NCI-H446 treated with DMSO at 0.1 percent for 48 hours (cell line): ENCODE data around the gene SORCS2.
"Not testable (repeated sequence)": the region's sequence is repeated elsewhere in the genome, so short reads cannot be mapped to it uniquely, and the experiment has no call there.

ENCODE experiments used
- DNase-seq: peaks from one replicate; lab custom pipeline; 2025; lab: John Stamatoyannopoulos, UW

Gene SORCS2

GRCh38 chr4:7587433-7588405, 395.4 kb downstream of the SORCS2 start:
- DNase-seq = no peak

- DNase-seq = no peak
Measured at GRCh38 chr4:7590189-7590588, 397.9 kb downstream of the SORCS2 start.

DNA sequence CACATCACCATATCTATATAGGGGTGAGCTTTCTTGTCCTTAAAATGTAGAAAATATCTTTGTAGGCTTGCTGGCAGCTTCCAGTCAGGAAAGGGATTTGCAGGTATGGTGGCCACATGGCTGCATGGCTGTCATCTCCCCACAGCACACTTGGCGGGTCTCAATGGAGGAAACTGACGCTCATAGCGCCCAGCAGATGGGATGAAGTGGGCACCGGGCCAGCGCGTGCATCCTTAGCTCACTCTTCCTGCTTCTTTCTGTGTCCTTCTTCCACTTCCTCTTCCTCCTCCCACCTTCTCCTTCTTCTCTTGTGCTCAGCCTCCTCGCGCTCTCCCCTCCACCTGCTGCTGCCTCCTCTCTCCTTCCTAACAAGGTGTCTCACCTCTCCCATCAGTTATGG, 398.6 kb downstream of the SORCS2 start:
- DNase-seq = no peak

- DNase-seq = no peak
Measured at GRCh38 chr4:7591409-7592053, 399.2 kb downstream of the SORCS2 start.

DNA sequence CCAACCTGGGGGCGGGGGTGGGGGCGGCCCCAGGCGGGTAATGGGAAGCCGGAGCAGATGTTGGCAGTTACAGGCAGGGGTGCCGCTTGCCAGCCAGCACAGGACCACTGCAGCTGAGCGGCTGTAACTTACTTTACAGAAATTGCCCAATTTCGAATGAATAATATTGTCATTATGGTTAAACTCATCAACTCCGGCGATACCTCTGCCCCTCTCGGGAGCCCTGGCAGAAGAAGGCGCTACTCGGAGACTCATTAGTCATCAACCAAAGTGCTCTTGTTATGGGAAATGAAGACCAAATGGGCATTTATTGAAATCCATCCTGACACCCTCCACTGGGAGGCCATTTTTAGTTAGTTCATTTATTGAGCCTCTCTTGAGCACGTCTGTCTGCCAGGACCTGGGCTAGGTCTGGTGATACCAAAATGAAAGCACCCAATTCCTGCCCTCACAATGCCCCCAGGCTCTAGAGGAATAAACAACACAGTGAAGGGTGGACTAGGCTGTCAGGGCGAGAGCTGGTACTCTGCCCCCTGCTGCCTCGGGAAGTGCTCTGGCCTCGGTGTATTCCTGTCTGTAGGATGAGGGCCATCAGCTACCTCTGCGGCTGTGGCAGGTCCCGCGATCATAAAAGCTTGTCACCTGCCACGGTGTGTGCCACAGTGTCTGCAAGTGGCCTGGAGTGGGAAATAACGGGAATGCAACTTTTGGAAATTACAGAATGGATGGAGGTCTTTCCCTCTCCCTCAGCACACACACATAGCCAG, 401.5 kb downstream of the SORCS2 start:
- no peak for DNase-seq

GRCh38 chr4:7595934-7596461, 403.7 kb downstream of the SORCS2 start:
- no peak for DNase-seq

DNA sequence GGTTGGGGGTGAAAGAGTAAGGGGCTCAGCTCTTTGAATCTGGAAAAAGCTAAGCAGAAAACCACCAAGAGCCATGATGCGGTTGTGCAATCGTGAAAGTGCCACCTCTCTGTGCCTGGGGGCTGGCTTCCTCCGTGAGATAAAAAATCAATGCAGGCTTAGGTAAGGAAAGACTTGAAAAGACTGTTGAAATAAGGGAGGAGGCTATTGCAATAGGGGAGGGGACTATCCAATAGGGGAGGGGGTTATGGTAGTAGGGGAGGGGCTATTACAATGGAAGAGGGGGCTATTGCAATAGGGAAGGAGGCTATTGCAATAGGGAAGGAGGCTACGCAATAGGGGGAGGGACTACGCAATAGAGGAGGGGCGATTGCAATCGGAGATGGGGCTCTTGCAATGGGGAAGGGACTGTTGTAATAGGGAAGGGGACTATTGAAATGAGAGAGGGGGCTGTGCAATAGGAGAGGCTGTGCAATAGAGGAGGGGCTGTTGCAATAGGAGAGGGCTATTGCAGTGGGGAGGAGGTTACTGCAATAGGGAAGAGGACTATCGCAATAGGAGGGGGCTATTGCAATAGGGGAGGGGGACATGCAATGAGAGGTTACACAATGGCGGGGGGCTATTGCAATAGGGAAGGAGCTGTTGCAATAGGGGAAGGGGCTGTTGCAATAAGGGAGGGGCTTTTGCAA, 404.7 kb downstream of the SORCS2 start:
- DNase-seq = no peak

- DNase-seq = no peak
Measured at GRCh38 chr4:7598939-7599790, 406.8 kb downstream of the SORCS2 start.

- no peak for DNase-seq
Measured at GRCh38 chr4:7600247-7600646, 407.9 kb downstream of the SORCS2 start.

DNA sequence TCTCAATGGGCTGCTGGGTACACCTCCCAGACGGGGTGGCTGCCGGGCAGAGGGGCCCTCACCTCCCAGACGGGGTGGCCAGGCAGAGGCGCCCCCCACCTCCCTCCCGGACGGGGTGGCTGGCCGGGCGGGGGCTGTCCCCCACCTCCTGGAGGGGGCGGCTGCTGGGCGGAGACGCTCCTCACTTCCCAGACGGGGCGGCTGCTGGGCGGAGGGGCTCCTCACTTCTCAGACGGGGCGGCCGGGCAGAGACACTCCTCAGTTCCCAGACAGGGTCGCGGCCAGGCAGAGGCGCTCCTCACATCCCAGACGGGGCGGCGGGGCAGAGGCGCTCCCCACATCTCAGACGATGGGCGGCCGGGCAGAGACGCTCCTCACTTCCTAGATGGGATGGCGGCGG, 409.8 kb downstream of the SORCS2 start:
- DNase-seq = not testable (repeated sequence)

GRCh38 chr4:7607156-7607910, 415.0 kb downstream of the SORCS2 start:
- no peak for DNase-seq

GRCh38 chr4:7608046-7608445, 415.7 kb downstream of the SORCS2 start:
- DNase-seq = no peak

GRCh38 chr4:7609316-7609715, 417.0 kb downstream of the SORCS2 start:
- no peak for DNase-seq

- no peak for DNase-seq
Measured at GRCh38 chr4:7610022-7610670, 417.8 kb downstream of the SORCS2 start.

DNA sequence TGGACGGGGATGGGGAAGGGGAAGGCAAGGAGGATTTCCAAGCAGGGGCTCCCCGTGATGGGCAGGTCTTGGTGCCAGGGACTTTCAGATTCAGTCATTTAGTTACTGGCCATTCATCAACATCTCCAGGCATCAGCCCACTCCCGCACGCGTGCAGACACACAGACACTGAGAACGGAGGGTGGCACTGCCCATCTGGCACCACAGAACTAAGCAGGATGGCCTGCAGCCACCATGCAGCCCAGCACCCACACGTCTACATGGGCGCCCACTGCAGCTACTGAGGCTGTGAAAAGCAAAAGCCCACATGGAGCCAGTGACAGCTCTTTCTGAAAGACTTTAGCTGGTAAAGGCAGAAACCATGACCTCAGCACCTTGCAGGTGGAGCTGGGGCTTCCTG, 418.5 kb downstream of the SORCS2 start:
- no peak for DNase-seq

GRCh38 chr4:7612311-7612897, 420.1 kb downstream of the SORCS2 start:
- no peak for DNase-seq

DNA sequence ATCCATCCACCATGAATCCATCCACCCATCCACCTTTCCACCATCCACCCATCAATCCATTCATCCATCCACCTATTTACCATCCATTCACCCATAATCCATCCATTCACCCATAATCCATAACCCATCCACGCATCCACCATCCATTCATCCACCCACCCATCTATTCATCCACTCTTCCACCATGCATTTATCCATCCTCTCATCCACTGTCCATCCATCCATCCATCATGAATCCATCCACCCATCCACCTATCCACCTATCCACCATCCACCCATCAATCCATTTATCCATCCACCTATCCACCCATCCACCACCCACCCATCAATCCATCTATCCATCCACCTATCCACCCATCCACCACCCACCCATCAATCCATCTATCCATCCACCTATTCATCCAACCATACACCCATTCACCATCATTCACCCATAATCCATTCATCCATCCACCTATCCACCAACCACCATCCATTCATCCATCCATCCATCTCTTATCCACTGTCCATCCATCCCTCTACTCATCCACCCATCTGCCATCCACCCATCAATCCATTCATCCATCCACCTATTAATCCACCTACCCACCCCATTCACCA, 422.1 kb downstream of the SORCS2 start:
- DNase-seq = no peak

DNA sequence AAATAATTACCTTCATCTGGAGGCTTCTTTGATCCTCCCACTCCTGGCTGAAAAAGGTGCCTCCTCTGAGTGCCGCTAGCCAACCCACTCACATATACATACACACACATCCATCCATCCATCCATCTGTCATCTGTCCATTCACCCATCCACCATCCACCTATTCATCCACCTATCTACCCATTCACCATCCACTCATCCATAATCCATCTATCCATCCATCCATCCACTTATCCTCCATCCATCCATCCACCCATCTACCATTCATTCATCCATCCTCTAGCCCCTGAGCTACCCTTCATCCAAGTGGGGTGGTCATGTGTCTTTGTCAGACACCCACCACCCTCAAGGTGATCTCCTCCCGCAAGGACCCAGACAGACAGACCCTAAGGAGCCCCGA, 423.9 kb downstream of the SORCS2 start:
- no peak for DNase-seq

DNA sequence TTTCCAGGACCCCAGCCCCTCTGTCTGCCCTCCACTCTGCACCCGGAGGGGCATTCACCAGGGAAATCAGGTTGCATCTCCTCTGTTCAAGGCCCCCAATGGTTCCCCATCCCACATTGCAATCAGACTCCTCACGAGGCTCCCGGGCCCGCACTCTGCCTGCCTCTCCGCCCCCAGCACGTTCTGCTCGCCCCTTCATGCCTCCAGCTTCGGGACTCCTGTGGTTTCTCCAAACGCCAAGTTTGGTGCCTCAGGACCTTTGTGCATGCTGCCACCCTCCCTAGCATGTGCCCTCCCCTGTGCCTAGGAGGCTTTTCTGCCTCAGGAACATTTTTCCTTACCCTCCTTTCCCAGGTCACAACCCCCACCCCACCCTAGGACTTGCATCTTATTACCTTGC, 426.0 kb downstream of the SORCS2 start:
- DNase-seq = no peak
